ENCODE measurements around the gene P2RY2.

Gene P2RY2

GRCh38 chr11:73246303-73246702 lies 28.2 kb downstream of the P2RY2 start:
- TF ChIP-seq TAF1 (IDR thresholded peaks at IDR 0.05; ENCODE audit: borderline replicate concordance, insufficient read depth, low read length) (no peak), POLR2AphosphoS5 (IDR thresholded peaks at IDR 0.05; ENCODE audit: low read depth, low read length) (no peak), FOXP2 (optimal IDR thresholded peaks at IDR 0.05; ENCODE audit: borderline replicate concordance, extremely low read depth, extremely low read length, insufficient read depth) (no peak), SIN3A (IDR thresholded peaks at IDR 0.05; ENCODE audit: borderline replicate concordance, insufficient read depth, low read length) (no peak), REST (IDR thresholded peaks at IDR 0.05; ENCODE audit: insufficient read depth in 1 of 2, low read depth in 2 of 2, low read length in 2 of 2) (no peak)

- TF ChIP-seq FOXP2 (optimal IDR thresholded peaks at IDR 0.05; ENCODE audit: borderline replicate concordance, extremely low read depth, extremely low read length, insufficient read depth) (no peak), TAF1 (IDR thresholded peaks at IDR 0.05; ENCODE audit: borderline replicate concordance, insufficient read depth, low read length) (no peak), REST (IDR thresholded peaks at IDR 0.05; ENCODE audit: insufficient read depth in 1 of 2, low read depth in 2 of 2, low read length in 2 of 2) (no peak), SIN3A (IDR thresholded peaks at IDR 0.05; ENCODE audit: borderline replicate concordance, insufficient read depth, low read length) (no peak), POLR2AphosphoS5 (IDR thresholded peaks at IDR 0.05; ENCODE audit: low read depth, low read length) (no peak)
Observed at GRCh38 chr11:73248526-73249185, 30.6 kb downstream of the P2RY2 start.

- TF ChIP-seq TAF1 (IDR thresholded peaks at IDR 0.05; ENCODE audit: borderline replicate concordance, insufficient read depth, low read length) (no peak), REST (IDR thresholded peaks at IDR 0.05; ENCODE audit: insufficient read depth in 1 of 2, low read depth in 2 of 2, low read length in 2 of 2) (no peak), SIN3A (IDR thresholded peaks at IDR 0.05; ENCODE audit: borderline replicate concordance, insufficient read depth, low read length) (no peak), FOXP2 (optimal IDR thresholded peaks at IDR 0.05; ENCODE audit: borderline replicate concordance, extremely low read depth, extremely low read length, insufficient read depth) (no peak), POLR2AphosphoS5 (IDR thresholded peaks at IDR 0.05; ENCODE audit: low read depth, low read length) (no peak)
Observed at GRCh38 chr11:73249304-73249703, 31.2 kb downstream of the P2RY2 start.

GRCh38 chr11:73249853-73250783 lies 32.0 kb downstream of the P2RY2 start:
- TF ChIP-seq POLR2AphosphoS5 (IDR thresholded peaks at IDR 0.05; ENCODE audit: low read depth, low read length) = no peak
- no peak for TF ChIP-seq FOXP2 (optimal IDR thresholded peaks at IDR 0.05; ENCODE audit: borderline replicate concordance, extremely low read depth, extremely low read length, insufficient read depth)
- TF ChIP-seq REST (IDR thresholded peaks at IDR 0.05; ENCODE audit: insufficient read depth in 1 of 2, low read depth in 2 of 2, low read length in 2 of 2) = no peak
- no peak for TF ChIP-seq TAF1 (IDR thresholded peaks at IDR 0.05; ENCODE audit: borderline replicate concordance, insufficient read depth, low read length)
- no peak for TF ChIP-seq SIN3A (IDR thresholded peaks at IDR 0.05; ENCODE audit: borderline replicate concordance, insufficient read depth, low read length)
